Measurements from ENCODE around the gene ABCA7.

DNA sequence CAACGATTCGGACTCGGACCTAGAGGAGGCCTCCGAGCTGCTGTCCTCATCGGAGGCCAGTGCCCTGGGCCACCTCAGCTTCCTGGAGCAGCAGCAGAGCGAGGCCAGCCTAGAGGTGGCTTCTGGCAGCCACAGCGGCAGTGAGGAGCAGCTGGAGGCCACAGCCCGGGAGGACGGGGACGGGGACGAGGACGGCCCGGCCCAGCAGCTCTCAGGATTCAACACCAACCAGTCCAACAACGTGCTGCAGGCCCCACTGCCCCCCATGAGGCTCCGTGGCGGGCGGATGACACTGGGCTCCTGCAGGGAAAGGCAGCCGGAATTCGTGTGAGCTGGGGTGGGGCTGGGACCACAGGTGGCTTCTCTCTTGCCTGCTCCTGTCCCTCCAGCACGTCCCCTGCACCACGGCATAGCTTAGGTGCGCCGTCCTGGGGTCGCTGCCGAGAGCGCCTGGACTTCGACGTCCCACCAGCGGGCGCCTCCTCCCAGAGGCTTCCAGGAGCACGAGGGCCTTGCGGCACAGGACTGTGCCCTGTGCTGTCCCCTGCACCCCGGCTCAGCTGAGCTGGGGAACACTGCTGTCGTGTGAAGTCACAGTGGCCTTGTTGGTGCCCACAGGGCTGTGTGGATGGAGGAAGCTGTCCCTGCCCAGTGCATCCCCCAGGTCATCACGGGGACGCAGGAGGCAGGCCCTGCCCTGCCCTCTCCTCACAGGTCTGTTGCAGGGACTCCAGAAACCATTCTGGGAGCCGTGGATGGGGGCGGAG lies 46.0 kb downstream of the ABCA7 start:
- TF ChIP-seq, protein P1, sequence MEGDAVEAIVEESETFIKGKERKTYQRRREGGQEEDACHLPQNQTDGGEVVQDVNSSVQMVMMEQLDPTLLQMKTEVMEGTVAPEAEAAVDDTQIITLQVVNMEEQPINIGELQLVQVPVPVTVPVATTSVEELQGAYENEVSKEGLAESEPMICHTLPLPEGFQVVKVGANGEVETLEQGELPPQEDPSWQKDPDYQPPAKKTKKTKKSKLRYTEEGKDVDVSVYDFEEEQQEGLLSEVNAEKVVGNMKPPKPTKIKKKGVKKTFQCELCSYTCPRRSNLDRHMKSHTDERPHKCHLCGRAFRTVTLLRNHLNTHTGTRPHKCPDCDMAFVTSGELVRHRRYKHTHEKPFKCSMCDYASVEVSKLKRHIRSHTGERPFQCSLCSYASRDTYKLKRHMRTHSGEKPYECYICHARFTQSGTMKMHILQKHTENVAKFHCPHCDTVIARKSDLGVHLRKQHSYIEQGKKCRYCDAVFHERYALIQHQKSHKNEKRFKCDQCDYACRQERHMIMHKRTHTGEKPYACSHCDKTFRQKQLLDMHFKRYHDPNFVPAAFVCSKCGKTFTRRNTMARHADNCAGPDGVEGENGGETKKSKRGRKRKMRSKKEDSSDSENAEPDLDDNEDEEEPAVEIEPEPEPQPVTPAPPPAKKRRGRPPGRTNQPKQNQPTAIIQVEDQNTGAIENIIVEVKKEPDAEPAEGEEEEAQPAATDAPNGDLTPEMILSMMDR (IDR thresholded peaks at IDR 0.05; ENCODE audit: low read depth, low read length) = no peak
- TF ChIP-seq MYC (IDR thresholded peaks at IDR 0.05; ENCODE audit: low read depth, low read length) = no peak

Data from NB4 (cell line).